Activated CD4-positive, alpha-beta T cell treated with anti-CD3 and anti-CD28 coated beads, Interleukin-2, amount 50 U/mL, for 48 hours (primary cell): ENCODE measurements around the gene PSMF1.
A peak's percentile ranks its signal among the peaks of the same experiment; 100 is the strongest.

Source experiments
- DNase-seq, 2 experiments: peaks; one replicate each; pipeline ENCODE4 v3.0.0-alpha.2; 2020

The PSMF1 gene, protein sequence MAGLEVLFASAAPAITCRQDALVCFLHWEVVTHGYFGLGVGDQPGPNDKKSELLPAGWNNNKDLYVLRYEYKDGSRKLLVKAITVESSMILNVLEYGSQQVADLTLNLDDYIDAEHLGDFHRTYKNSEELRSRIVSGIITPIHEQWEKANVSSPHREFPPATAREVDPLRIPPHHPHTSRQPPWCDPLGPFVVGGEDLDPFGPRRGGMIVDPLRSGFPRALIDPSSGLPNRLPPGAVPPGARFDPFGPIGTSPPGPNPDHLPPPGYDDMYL

DNA sequence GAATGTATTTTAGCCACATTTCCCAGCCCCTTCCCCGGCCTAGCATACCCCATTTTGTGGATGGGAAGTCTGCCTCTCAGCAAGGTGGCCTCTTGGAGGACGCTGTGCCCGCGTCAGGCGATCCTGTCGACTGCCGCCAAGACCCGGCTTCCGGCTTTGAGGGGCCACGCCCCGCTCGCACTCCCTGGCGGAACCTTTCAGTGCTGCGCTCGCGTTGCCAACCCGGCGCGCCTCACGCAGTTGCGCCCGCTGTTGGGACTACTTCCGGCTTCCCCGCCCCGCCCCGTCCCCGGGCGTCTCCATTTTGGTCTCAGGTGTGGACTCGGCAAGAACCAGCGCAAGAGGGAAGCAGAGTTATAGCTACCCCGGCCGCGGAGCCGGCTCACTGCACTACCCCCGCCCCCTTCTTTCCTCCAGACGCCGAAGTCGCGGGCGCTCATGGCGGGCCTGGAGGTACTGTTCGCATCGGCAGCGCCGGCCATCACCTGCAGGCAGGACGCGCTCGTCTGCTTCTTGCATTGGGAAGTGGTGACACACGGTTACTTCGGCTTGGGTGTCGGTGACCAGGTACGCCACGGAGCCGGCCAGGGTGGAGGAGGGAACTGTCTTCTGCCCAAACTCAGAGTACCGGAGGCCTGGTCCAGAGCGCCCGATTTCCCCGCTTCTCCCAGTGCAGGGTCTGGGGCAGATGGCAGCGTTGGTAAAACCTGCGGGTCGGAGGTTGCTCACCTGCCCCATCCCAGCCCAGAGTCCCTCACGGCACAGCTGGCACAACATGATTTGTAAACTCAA, at the start of gene PSMF1:
Gene PSMF1 (plus strand): TSS at position 267 of the 792 bp plus-strand sequence. CDS start 172 bp downstream, at position 439.
- peak; percentile 95 to 96 for DNase-seq

DNA sequence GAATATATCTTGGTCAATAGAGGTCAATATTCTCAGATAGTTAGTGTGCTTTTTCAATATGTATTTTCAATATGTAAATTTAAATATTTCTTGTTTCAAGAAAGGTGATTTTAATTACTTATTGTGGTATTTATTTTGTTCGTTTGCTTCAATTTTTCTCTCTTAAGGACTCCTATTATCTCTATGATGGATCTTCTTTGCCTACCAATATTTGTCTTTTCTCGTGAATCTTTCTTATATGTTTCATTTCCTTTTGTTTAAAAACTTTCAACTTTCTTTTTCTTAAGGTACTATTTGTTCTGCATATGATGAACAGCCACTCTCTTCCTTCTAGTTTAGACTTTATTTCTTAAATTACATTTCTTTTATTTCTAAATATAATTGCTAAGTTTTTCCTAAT, 46.1 kb upstream of the PSMF1 start:
- no peak for DNase-seq

DNA sequence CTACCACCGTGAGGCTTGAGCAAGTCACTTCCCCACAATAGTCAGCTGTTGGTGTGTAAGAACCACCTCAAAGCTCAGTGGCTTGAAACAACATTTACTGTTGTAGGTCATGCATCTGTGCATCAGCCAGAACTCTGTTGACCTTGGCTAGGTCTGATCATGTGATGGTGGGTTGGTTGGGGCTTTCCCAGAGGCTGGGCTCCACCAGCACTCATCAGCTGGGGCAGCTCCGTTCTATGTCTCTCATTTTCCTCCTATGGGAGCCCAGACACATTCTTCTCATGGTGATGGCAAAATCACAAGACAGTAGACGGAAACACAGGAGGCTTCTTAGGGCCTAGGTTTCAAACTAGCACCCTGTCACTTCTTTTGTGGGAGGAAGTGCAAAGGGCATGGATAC, 42.8 kb upstream of the PSMF1 start:
- DNase-seq, result no peak

DNA sequence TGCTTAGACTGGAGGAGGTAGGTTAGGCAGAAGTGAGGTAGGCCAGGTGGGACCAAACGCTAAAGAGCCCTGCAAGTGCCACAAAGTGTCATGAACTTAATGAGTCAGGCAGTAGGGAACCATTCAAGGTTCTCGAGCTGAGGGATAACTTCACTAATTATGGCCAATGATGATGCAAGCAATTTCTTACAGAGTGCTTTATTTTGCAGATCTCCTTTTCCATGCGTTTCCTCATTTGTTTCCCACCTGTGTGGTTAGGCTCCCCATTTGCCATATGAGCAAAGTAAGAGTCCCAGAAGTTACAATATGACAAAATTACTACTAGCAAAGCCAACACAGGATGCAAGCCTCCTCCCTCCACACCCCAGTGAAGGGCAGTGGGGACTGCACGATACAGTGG, 36.5 kb upstream of the PSMF1 start:
- no peak for DNase-seq

DNA sequence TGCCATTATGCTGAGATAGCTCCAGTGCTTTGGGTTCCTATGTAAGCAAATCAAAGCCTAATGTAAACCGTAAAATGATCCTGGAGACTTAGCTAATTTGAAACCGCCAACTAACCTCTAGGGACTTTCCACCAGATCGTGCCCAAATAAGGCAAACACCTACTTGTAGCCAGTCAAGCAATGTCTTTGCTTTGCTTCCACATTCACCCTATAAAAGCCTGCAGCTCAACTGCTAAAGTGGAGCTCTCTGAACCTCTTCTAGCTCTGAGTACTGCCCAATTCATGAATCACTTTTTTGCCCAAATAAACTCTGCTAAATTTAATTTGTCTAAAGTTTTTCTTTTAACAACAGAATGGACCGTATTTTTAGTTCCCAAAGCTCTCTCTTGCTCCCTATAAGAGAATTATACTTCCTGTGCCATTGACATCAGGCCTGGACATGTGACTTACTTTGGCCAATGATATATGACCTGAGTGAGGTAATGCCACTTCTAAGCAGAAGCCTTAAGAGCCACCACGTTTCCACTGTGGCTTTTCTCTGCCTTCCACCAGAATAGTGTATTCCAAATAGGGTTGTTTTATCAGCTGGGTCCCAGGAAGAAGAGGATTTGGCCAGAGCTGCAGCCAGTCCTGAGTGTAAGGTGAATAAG, 34.8 kb upstream of the PSMF1 start:
- no peak for DNase-seq

DNA sequence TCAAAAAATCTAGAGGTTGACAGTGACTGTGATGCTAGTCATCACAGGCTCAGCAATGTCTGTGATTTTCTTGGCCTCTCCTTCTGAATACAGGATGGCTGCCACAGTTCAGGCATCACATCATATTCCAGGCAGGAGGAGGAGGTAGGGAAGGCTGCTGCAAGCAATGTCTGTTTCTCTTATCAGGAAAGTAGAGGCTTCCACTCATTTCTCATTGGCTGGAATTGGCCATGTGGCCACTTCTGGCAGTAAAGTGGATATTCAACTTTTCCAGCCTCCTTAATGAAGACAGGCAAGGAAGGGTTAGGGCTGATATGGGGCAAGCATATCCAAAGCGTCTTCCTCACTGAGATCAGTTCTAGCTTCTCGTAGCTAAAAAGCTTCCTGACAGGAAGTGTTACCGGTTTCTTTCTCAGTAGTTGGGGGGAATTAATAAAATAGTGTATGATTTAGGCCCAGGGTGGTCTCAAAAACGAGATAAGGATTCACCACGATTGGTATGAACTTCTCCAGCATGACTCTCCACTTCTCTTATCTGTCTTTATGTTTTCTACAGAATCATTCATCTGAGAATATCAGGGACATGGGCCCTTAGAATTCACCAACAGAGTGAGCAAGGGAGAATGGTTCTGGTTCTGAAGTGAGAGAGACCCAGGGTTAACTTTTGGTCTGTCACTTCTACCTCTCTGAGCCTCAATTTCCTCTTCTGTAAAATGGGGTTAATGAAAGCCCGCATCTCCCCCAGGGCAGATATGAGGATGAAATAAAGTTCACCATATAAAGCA, 32.7 kb upstream of the PSMF1 start:
- no peak for DNase-seq

DNA sequence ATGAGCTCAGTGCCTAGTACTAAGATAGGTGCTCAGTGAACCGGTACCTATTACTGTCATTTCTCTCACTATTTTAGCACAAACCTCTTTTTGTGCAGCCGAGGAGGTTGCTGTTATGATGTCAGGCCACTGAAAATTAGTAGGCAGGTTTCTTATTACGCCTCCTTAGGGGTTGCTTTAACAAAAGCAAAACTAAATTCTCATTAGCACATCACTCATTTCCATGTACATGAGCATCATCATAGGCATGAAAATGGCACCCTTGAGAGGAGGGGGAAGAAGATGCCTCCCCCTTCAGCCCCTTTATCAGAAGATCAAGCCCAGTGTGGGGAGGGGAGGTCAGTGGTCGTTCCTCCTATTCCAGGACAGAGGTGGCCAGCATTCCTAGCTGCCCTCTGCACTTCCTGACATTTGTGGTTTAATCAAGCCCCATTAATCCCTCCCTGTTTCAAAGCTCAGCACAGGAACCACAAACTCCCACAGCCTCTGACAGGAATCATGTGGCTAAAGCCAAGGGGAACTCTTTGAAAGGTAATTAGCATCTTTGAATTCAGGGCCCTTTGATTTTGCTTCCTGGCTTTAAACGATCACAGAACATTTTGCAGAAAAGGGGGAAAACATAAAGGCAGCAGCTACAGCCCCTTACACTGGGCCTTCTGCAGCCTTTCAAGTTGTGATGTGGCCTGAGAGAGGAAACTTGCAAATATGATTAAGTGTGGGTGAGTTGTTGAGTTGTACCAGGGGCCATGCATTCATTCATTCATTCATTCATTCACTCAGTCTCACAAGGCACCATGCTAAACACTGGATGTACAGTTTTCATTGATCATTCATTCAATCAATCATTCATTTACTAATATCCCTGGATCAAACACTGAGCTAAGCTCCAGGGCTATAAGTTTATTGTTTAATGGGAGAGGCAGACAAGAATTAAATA, 31.9 kb upstream of the PSMF1 start:
- DNase-seq, result peak in 1 of 2 experiments; percentile 7

DNA sequence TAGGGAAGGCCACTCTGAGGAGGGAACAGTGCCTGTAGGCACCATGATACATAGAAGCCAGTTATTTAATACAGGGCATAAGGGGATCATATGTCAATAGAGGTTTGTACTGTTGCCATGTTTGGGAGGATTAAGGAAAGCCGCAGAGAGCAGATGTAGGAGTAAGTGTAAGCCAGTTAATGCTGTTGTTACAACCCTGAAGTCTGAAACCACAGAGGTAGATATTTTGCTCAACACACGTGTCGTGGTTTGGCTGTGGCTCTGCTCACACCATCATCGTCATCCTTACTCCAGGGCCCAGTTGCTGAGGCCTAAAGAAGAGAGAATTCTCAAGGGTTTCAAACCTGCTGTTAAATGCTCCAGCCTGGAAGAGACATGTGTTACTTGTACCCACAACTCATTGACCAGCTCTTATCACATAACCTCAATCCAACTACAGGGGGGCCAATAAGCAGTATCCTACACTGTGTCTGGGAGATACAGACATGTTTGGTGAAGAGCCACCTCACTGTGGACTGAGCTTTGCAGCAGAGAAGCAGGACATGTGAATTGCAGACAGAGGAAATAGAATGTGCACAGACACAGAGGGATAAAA, 31.0 kb upstream of the PSMF1 start:
- DNase-seq, result peak in 1 of 2 experiments; percentile 21

DNA sequence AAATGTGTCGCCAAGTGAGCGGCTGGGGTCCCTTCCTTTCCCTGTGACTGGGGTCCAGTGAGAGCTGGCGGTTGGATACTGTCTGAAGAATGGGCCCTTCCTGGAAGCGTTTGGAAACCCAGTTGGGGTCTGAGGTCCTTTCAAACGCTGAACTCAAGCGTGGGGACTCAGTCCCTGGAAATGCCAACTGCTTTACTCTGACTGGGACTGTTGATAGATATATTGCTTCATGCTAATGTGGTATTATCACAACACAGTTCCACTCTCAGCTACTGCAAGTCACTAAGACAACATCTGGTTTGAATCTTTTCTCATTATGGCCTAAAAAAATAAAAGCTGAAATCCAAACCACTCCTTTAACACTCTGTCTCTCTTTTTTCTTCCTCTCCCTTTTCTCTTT, 23.7 kb upstream of the PSMF1 start:
- no peak for DNase-seq

DNA sequence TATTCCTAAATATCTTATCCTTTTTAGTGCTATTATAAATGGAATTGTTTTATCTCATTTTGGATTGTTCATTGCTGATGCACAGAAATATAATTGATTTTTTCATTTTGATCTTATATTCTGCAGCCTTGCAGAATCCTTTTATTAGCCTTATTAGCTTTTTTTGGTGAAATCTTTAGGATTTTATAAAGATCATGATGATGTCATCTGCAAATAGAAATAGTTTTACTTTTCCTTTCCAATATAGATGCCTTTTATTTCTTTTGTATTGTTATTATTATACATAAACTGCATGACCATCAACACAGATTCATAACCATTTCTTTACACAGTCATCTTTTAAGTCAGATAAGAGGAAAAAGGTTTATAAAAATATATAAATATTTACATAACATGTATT, 16.9 kb upstream of the PSMF1 start:
- no peak for DNase-seq

DNA sequence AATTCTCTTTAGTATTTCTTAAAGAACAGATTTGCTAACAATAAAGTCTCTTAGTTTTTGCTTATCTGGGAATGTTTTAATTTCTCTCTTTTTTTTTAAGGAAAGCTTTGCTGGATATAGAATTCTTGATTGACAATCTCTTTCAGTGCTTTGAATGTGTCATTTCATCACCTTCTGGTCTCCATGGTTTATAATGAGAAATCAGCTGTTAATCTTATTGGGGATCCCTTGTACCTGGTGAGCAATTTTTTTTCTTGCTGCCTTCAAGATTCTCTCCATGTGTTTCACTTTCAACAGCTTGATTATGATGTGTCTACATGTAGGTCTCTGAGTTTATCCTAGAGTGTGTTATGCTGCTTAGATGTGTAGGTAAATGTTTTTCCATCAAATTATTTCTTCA, 16.4 kb upstream of the PSMF1 start:
- DNase-seq, result no peak

DNA sequence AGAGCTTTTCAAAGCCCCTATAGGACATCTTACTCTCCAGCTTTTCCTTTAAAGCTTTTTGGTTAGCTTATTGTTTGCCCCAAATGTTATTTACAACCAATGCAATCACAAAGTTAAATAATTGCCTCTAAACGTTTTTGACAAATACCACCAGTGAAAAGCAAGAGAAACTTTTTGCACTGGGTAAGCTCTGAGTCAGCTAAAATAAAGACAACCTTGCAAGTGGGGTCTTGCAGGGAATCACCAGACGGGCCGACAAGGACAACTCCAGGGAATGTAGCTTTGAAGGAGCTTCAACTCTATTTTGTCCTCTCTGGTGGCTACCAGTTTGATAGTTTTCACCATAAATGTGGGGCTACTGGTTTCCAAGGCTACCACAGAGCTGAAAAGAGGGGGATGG, 14.7 kb upstream of the PSMF1 start:
- no peak for DNase-seq

DNA sequence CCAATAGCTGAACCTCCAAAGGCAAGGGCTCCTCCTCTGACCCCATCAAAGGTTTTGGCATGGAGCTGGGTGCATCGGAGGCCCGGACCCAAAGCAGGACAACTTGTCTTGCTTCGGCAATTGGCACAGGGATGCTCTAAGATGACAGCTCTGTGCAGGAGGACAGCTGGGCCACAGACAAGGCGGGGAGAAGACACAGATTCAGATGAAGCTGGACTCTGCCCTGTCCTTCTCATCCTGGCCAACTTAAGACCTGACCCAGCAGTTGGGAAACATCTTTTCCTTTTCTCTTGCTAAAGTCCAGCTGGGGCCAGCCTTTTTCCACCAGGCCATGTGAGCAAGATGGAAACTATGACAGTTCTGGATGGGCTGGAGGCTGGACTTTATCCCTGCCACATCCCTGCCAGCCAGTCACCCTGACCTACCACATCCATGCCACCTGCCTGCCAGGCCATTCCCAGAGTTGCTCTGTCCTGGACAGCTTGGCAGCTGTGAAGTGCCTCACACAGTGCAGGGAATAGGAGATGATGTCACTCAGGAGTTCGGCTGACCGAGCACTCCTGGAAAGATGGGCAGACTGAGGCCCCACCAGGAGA, 12.7 kb upstream of the PSMF1 start:
- DNase-seq, result no peak

DNA sequence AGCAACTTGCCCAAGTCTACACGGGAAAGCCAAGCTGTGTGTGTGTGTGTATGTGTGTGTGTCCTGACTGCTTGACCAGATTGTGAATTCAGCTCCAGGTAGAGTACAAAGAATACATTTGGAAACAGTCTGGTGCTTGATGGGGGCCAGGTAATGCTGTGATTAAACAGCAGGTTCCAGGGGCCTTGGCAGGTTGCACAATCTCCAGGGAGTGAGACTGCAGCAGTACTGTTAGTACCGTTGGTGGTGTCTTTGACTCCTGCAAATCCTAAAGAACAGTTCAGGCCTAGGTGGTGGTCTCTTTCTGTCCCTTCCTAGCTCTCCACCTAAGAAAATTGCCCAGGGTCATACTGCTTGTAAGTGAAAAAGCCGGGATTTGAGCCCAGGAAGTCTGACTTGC, 11.2 kb upstream of the PSMF1 start:
- DNase-seq, result no peak

DNA sequence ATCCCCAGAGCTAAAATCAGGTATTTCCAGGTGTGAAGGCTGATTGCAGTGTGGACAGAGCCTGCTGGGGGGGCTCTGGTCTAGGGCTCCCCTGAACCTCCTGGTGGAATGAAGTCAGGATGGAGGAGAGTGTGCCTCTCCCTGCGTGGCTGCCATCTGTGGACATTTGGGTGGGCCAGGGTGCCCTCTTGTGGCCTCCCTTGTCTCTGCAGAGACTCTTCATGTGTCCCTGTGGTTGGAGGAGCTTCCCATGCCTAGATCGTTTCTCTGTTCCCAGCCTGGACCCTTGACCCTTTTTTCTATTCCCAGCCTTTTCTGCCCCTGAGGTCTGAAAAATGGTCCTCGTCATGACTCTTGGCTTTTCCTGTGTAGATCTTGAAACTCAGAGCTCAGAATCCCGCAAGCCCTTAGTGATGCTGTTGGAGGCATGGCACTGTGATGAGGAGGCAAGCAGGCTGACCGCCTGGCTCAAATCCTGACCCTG, 9.9 kb upstream of the PSMF1 start:
- peak; percentile 63 to 71 for DNase-seq

DNA sequence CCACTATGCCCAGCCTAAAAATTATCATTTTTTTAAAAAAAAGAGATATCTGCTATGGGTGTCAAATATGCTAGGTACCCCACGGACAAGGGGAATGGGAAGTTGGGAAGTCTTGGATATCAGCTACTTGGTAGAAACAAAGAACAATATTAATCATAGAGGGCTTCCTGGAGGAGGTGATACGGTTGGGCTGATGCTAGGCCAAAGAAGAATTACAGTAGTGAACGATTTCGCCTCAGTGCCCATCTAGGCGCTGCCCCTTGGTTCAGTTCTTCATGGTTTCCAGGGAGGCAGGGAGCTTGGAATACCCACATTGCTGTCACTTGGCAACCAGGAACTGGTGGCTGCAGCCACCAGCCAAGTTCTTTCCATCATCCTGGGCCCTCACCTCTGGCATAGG, 5.5 kb upstream of the PSMF1 start:
- no peak for DNase-seq

DNA sequence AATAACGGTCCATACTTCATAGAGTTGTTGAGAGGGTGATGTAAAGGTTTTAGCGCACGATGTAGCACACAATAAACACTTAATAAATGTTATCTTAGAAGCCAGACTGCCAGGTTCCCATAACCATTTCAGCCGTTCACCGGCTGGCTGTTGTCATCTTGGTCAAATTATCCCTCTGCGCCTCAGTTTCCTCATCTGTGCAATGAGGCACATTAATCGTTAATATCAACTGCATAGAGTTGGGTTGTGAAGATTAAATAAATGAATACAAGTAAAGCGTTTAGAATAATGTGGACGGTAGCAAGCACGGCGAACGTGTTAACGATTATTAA, 432 bp upstream of the PSMF1 start:
- DNase-seq, result no peak

DNA sequence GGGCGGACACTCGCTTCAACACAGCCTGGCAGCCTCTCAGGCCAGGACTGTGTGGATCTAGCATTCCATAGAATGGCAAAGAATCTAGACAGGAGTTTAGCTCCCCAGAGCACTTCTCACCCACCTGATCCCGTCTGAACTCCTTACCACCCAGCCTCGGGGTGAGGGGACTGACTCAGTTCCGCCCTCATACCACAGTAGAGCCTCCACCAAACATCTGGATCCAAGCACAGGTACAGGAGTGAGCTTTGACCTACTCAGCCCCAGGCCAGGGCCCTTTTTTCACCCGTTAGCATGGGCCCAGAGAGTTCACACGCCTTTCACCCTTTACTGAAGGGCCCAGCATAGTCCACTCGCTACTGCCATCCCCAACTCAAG, 715 bp downstream of the PSMF1 start:
- no peak for DNase-seq

DNA sequence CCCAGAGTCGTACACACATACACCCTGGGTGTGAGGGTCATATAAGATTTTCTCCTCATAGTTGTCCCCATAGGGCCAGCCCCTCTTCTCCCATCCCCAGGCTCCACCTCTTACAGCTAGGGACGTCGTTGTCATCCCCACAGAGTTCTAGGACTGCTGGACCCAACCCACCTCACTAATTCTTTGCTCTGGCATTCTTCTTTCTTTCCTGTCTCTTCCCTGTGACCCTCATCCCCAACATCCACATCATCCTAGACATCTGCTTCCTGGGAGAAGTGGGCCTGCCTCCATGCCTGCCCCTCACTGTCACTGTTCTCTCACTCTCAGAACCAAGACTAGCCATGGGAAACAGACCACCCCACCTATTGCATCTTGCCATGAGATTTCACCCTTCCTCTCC, 1.1 kb downstream of the PSMF1 start:
- no peak for DNase-seq

DNA sequence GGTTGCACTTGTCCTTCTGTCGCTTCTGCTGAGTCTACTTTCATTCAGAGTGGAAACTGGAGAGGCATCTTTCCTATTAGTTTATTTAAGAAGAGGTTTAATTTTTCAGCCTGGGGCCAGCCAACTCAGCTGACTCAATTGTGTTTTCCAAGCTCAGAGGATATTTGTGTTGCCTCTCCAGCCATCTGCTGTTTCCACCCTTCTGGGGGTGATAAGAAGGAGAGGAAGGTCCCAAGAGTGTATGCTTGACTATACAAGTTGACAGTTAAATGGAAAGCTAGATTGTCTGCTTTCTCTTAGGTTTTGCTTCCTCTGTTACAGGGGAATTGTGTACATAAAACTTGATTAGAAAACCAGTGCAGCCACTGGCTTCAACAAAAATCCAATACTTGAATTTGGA, 3.0 kb downstream of the PSMF1 start:
- no peak for DNase-seq
